Mucosa of descending colon (tissue), 3 donors: ENCODE data around the gene ABLIM2. TPM values are rescaled to one million over a fixed set of nuclear protein-coding genes. Genes with fewer than 3 reads are reported as not detected.

Source experiments
- ATAC-seq: fragments of 200-7000 bp; cut with Tn5 transposase; one replicate; pipeline ENCODE4 v1.9.1; 2020; ENCODE audit warnings: mild to moderate bottlenecking, moderate library complexity
- DNase-seq, 3 donors: peaks; one replicate each; pipeline ENCODE4 v3.0.0-alpha.2; 2020
- H3K36me3 ChIP-seq: fragments of 200-600 bp; one replicate; pipeline ENCODE4 v1.8.0; 2021; ENCODE audit warnings: low read depth, mild to moderate bottlenecking
- H3K4me1 ChIP-seq: fragments of 200-600 bp; one replicate; pipeline ENCODE4 v1.8.0; 2021; ENCODE audit warnings: low read depth, mild to moderate bottlenecking
- H3K4me3 ChIP-seq: fragments of 200-600 bp; one replicate; pipeline ENCODE4 v1.8.0; 2021; ENCODE audit warnings: mild to moderate bottlenecking
- H3K9me3 ChIP-seq: fragments of 200-600 bp; one replicate; pipeline ENCODE4 v1.8.0; 2021; ENCODE audit warnings: mild to moderate bottlenecking
- intact Hi-C, 2 donors: fragments of 100-400 bp; cut with DNase I in 1 of 2; cut with micrococcal nuclease in 1 of 2; formaldehyde crosslinking; loops; one replicate each; pipeline versions ENCODE4 v1.11.0 to v1.11.1; 2022; cut with DNase I, micrococcal nuclease
- total RNA-seq, 3 donors: library from RNA; stranded (reverse); fragmentation: NEBNext Ultra II Directional in 2 of 3; extraction: Animal tissue kit (Norgen Biotek cat#: 25700) in 2 of 3; gene quantifications; one replicate each; pipeline versions ENCODE4 v1.2.1 to v1.2.4, GENCODE V29; 2021 to 2023
- TF ChIP-seq, protein P1 (sequence below): fragments of 200-600 bp; IDR thresholded peaks from one replicate; pipeline ENCODE4 v1.8.0; 2022; ENCODE audit warnings: antibody characterized with exemption, mild to moderate bottlenecking
- donor health status: DM: no; HTN: no; CAD: no; lungs with moderate emphysema.
- donor health status: DM: no; HTN: no; CAD: no.
- donor health status: DM: no; HTN: yes; CAD: no.

The ABLIM2 gene
- total RNA-seq, 3 donors from 2014 or later, result 15.0 to 15.8 (median 15.5) TPM

DNA sequence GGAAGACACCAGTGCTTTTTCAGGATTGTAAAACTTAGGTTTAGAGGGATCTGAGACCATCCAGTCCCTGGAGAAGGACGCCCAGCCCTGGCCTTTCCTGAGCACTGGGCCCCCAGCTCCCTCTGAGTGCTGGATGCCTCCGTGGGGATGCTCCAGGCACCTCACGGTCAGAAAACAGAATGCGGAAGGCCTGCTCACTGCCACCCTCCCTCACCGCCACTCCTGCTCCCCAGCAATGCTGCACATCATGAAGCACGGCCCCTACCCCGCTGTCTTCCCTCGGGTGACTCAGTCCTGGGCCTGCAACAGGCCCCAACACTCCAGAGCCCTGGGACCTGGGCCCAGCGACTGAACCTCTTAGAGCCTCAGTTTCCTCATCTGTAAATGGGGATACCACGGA lies 26.2 kb downstream of the ABLIM2 start:
- TF ChIP-seq, protein P1, sequence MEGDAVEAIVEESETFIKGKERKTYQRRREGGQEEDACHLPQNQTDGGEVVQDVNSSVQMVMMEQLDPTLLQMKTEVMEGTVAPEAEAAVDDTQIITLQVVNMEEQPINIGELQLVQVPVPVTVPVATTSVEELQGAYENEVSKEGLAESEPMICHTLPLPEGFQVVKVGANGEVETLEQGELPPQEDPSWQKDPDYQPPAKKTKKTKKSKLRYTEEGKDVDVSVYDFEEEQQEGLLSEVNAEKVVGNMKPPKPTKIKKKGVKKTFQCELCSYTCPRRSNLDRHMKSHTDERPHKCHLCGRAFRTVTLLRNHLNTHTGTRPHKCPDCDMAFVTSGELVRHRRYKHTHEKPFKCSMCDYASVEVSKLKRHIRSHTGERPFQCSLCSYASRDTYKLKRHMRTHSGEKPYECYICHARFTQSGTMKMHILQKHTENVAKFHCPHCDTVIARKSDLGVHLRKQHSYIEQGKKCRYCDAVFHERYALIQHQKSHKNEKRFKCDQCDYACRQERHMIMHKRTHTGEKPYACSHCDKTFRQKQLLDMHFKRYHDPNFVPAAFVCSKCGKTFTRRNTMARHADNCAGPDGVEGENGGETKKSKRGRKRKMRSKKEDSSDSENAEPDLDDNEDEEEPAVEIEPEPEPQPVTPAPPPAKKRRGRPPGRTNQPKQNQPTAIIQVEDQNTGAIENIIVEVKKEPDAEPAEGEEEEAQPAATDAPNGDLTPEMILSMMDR, result no peak
- no peaks in the 10 kb centered on the region for H3K4me1 ChIP-seq
- DNase-seq (no peak), ATAC-seq (no peak)
- H3K9me3 ChIP-seq, result no peaks in the 10 kb centered on the region
- no peak overlapping the region for H3K4me3 ChIP-seq
- no peaks in the 10 kb centered on the region for H3K36me3 ChIP-seq
- intact Hi-C loops, result no loop called here

GRCh38 chr4:8131826-8132225 lies 26.8 kb downstream of the ABLIM2 start:
- no peaks in the 10 kb centered on the region for H3K4me1 ChIP-seq
- no peaks in the 10 kb centered on the region for H3K9me3 ChIP-seq
- intact Hi-C loops, result no loop called here
- no peaks in the 10 kb centered on the region for H3K36me3 ChIP-seq
- no peak overlapping the region for H3K4me3 ChIP-seq
- ATAC-seq (no peak), DNase-seq (no peak)
- TF ChIP-seq, protein P1, result no peak

DNA sequence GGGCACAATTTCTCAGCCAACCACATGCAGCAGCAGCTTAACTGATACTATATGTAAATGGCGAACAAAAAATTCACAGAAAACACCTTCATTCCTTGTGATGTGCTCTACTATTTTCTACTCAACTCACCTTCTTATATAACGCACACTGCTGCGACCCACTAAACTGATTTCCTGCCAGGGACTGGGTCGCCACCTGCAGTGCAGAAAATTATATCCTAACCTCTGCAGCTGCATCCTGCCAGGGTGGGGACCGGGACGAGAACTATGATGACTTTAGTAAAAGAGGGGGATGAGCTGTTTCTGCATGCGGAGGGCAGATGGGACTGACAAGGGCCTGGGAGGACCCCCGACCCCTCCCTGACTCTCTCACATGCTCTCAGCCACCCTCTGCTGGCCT lies 27.4 kb downstream of the ABLIM2 start:
- Histone ChIP-seq H3K9me3 (no peaks in the 10 kb centered on the region), H3K4me1 (no peaks in the 10 kb centered on the region), H3K36me3 (no peaks in the 10 kb centered on the region), H3K4me3 (no peak overlapping the region)
- DNase-seq (no peak), ATAC-seq (no peak)
- intact Hi-C loops, result no loop called here
- TF ChIP-seq, protein P1, result no peak

DNA sequence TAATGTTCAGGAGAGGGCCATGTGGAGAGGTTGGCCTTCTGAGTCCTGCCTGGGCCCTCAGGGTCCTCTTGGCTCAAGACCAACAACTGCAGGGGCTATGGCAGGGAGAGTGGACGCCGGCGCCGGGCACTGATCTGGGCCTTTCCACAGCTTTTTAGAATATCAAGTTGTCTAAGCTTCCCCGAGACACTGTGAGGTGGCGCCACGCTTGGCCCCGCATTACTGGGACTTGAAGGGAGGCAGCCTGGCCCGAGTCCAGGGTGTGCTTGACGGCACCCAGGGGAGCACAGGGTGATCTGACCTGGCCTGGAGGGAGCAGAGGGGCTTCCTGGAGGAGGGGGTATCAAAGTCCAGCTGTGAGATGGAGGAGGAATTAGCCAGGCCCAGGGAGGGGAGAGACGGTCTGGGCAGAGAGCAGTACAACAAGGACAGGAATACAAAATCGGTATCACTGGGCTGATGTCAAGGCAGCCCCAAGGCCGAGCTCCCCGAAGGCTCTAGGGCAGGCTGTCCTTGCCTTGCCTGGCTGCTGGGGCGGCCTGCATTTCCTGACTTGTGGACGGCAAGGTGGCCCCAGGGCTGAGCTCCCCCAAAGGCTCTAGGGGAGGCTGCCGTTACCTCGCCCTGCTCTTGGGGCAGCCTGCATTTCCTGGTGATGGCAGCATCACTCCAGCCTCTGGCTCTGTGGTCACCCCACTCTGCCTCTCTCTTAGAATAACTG lies 28.1 kb downstream of the ABLIM2 start:
- no peak overlapping the region for H3K4me3 ChIP-seq
- TF ChIP-seq, protein P1, result no peak
- no peak for DNase-seq
- no peak for ATAC-seq
- H3K36me3 ChIP-seq, result no peaks in the 10 kb centered on the region
- intact Hi-C loops, result no loop called here
- no peaks in the 10 kb centered on the region for H3K9me3 ChIP-seq
- H3K4me1 ChIP-seq, result no peaks in the 10 kb centered on the region

DNA sequence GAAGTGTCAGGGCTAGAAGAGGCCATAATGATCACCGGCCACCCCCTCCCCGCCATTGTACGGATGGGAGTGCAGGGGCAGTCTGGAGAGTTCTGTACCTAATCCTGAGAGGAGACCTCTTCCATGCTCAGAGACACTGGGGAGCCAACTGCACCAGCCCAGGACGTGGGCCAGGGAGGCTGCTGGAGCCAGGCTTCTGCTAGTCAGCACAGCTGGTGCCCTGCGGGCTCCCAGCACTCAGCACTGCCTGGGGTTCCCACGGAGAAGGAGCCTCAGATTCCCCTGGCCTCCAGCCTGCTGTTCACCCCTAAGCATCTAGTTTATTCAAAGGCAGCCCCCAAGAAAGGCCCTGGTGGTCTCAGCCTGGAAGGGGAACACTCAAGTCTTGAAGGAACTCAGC lies 28.8 kb downstream of the ABLIM2 start:
- ATAC-seq (no peak), DNase-seq (no peak)

More for the DNA sequence above, 28.8 kb downstream of the ABLIM2 start:
- intact Hi-C loops, result no loop called here
- Histone ChIP-seq H3K36me3 (no peaks in the 10 kb centered on the region), H3K4me1 (no peaks in the 10 kb centered on the region), H3K4me3 (no peak overlapping the region), H3K9me3 (no peaks in the 10 kb centered on the region)
- TF ChIP-seq, protein P1, result no peak
